ENCODE data around the gene DAP.
A peak's percentile ranks its signal among the peaks of the same experiment; 100 is the strongest.
"Not testable (repeated sequence)": the region's sequence is repeated elsewhere in the genome, so short reads cannot be mapped to it uniquely, and the experiment has no call there.

DAP gene

DNA sequence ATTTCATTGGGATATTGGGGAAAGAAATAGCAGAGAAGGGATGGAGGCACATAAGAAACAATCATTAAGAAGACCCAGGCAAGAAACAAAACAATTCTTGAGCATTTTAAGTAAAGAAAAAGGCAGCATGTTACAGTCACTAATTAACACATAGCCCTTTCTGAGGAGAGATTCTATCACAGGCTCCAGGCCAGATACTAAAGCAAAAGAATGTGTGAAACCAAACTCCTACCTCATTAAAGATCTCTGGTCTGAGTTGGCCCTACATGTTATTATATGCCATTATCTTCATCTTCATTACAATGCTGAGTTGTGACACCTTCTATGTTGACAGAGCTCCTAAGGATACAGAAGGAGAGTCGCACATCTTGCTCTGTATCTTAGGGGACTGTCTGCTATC, 37.5 kb downstream of the DAP start:
- no peaks in the 10 kb centered on the region for H3K9me3 ChIP-seq
- H3K27me3 ChIP-seq = no peaks in the 10 kb centered on the region
- TF ChIP-seq, protein P1, sequence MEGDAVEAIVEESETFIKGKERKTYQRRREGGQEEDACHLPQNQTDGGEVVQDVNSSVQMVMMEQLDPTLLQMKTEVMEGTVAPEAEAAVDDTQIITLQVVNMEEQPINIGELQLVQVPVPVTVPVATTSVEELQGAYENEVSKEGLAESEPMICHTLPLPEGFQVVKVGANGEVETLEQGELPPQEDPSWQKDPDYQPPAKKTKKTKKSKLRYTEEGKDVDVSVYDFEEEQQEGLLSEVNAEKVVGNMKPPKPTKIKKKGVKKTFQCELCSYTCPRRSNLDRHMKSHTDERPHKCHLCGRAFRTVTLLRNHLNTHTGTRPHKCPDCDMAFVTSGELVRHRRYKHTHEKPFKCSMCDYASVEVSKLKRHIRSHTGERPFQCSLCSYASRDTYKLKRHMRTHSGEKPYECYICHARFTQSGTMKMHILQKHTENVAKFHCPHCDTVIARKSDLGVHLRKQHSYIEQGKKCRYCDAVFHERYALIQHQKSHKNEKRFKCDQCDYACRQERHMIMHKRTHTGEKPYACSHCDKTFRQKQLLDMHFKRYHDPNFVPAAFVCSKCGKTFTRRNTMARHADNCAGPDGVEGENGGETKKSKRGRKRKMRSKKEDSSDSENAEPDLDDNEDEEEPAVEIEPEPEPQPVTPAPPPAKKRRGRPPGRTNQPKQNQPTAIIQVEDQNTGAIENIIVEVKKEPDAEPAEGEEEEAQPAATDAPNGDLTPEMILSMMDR (IDR thresholded peaks at IDR 0.05) = no peak
- DNase-seq = no peak
- H3K36me3 ChIP-seq = peaks cover 0 to 9% (median 3%) of the 10 kb centered on the region in 3 donors
- H3K4me3 ChIP-seq = no peak overlapping the region
- intact Hi-C loops (cut with DNase I; ENCODE audit: low total_unique reads) = no loop called here
- H3K4me1 ChIP-seq = peaks cover 0 to 38% (median 23%) of the 10 kb centered on the region in 4 donors
- H3K27ac ChIP-seq = peak overlapping the region in 1 of 2 donors; percentile 71

DNA sequence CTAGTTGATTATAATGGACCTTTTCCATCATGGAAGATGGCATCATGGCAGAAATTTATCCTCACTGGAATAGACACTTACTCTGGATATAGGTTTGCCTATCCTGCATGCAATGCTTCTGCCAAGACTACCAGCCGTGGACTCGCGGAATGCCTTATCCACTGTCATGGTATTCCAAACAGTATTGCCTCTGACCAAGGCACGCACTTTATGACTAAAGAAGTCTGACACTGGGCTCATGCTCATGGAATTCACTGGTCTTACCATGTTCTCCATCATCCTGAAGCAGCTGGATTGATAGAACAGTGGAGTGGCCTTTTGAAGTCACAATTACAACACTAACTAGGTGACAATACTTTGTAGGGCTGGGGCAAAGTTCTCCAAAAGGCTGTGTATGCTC, 40.3 kb downstream of the DAP start:
- H3K4me3 ChIP-seq; H3K27me3 ChIP-seq; H3K27ac ChIP-seq; DNase-seq; intact Hi-C loops (cut with DNase I; ENCODE audit: low total_unique reads); H3K9me3 ChIP-seq: not testable (repeated sequence)
- peaks cover 0 to 21% (median 9%) of the 10 kb centered on the region in 4 donors for H3K4me1 ChIP-seq
- H3K36me3 ChIP-seq = peaks cover 0 to 21% (median 3%) of the 10 kb centered on the region in 3 donors

DNA sequence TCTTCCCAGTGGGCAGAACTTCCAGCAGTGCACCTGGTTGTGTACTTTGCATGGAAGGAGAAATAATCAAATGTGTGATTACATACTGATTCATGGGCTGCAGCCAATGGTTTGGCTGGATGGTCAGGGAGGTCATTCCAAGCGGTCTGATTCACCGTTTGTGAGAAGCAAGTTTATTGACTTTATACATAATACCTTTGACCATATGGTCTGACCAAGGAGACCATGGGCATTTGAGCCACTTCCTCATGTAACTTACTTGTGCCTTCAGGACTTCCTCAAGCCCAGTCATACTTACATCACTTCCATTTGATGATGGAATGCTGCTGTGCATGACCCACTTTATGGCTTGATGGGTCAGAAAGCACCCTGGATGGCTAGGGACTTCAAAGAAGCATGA, 41.1 kb downstream of the DAP start:
- H3K36me3 ChIP-seq = peaks cover 0 to 21% (median 3%) of the 10 kb centered on the region in 3 donors
- intact Hi-C loops (cut with DNase I; ENCODE audit: low total_unique reads) = no loop called here
- H3K27me3 ChIP-seq = no peaks in the 10 kb centered on the region
- H3K9me3 ChIP-seq = no peaks in the 10 kb centered on the region
- H3K4me1 ChIP-seq = peaks cover 0 to 13% (median 5%) of the 10 kb centered on the region in 4 donors
- DNase-seq = no peak
- no peak overlapping the region for H3K4me3 ChIP-seq
- H3K27ac ChIP-seq = no peak overlapping the region
- TF ChIP-seq, protein P1 (IDR thresholded peaks at IDR 0.05) = no peak

DNA sequence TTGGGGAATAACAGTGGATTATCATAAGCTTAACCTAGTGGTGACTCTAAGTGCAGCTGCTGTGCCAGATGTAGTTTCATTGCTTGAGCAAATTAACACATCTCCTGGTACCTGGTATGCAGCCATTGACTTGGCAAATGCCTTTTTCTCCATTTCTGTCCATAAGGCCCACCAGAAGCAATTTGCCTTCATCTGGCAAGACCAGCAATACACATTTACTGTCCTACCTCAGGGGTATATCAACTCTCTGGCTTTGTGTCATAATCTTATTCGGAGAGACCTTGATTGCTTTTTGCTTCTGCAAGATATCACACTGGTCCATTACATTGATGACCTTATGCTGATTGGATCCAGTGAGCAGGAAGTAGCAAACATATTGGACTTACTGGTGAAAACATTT, 42.4 kb downstream of the DAP start:
- H3K27me3 ChIP-seq; H3K4me1 ChIP-seq; H3K4me3 ChIP-seq; intact Hi-C loops (cut with DNase I; ENCODE audit: low total_unique reads); H3K9me3 ChIP-seq; H3K27ac ChIP-seq; DNase-seq: not testable (repeated sequence)
- peaks cover 0 to 21% (median 12%) of the 10 kb centered on the region in 3 donors for H3K36me3 ChIP-seq

DNA sequence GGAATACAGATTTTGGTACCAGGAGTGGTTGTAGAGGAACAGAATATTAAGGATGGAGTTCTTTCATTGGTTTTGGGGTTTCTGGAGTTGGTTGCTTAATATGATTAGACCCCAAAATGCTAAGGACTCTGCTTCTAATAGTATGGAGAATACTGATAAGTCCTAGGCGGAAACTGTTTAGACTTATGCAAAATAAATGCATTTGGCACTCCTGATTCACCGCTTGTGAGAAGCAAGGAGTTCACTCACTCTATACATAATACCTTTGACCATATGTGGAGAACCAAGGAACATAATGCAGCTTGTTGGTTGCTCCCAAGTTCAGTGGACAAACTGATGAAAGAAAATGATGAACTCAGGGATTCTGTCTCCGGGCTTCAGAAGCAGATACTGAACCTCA, 44.2 kb downstream of the DAP start:
- H3K4me3 ChIP-seq; H3K27ac ChIP-seq; H3K27me3 ChIP-seq; DNase-seq; H3K9me3 ChIP-seq; H3K4me1 ChIP-seq; intact Hi-C loops (cut with DNase I; ENCODE audit: low total_unique reads): not testable (repeated sequence)
- peaks cover 0 to 21% (median 19%) of the 10 kb centered on the region in 3 donors for H3K36me3 ChIP-seq

DNA sequence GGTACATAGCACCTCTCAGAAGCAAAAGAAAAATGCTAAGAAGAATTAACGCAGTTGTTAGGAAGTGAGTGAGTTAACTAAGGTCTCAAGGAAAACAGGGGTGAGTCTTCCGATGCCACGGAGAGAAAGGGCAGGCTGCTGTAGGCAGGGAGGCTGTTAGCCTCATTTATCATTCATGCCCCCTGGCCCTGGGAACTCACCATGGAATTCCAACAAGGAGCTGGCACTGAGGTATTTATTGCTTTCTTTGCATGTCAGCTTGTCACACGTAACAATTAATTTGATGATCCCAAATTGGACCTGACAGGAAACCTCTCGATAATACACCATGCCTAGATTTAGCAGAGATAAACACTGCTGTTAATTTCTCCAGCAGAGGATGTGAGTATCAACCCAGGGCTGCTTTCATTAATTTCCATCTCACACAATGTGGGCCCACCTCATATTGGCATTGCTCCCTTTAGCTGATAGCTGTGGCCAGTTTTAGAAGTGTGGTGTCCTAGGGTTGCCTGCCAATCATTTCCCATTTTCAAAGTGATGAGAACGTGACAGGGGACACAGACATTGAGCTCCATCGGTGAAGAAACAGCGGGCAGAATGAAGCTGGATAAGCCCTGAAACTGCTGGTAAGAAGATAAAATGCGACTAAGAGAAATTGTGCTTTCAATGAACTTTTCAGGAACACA, 45.3 kb downstream of the DAP start:
- intact Hi-C loops (cut with DNase I; ENCODE audit: low total_unique reads) = no loop called here
- Histone ChIP-seq H3K36me3 (peaks cover 0 to 23% (median 13%) of the 10 kb centered on the region in 3 donors), H3K4me1 (no peaks in the 10 kb centered on the region), H3K9me3 (no peaks in the 10 kb centered on the region), H3K27ac (no peak overlapping the region), H3K4me3 (no peak overlapping the region), H3K27me3 (no peaks in the 10 kb centered on the region)
- DNase-seq = no peak
- TF ChIP-seq, protein P1 (IDR thresholded peaks at IDR 0.05) = no peak

DNA sequence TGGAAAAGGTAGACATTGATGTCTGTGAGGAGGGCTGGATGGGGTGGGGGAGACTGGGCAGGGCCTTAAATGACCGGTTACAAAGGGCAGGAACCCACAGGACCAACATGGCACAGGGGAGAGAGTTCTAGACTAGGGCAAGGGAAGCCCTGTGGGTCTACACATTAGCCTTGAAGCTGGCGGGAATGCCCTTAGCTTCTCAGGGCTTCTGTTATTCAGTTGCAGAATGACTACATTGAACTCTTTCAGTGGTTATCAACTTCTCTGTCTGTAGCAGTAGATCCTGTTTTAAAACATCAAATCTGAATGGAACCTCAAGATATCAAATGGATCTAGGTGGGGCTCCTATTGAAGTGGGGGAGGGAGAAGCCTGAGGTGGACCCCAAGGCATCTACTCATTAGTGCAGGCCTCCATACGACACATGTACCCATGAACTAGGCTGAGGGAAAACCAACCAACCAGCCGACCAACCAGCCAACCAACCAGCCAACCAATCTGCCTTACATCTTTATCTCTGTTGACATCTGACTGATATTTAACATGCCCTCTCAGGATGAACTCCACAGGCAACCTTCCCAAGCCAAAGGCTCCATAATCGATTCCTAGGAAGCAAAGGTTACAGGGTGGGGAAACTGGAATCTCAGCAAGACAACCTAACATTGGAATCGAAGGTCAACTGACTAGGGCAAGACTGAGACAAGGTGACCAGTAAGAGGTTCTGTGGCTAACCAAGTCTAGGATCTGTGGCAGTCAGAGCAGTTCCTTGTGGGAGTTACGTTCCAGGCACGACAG, 48.3 kb downstream of the DAP start:
- DNase-seq = no peak
- Histone ChIP-seq H3K27ac (no peak overlapping the region), H3K4me1 (peaks cover 0 to 7% (median 0%) of the 10 kb centered on the region in 4 donors), H3K36me3 (peaks cover 0 to 20% (median 13%) of the 10 kb centered on the region in 3 donors), H3K9me3 (no peaks in the 10 kb centered on the region), H3K27me3 (no peaks in the 10 kb centered on the region), H3K4me3 (no peak overlapping the region)
- TF ChIP-seq, protein P1 (IDR thresholded peaks at IDR 0.05) = no peak
- intact Hi-C loops (cut with DNase I; ENCODE audit: low total_unique reads) = no loop called here

All from tibial artery (tissue), 4 donors.